Activated CD4-positive, alpha-beta T cell treated with anti-CD3 and anti-CD28 coated beads, Interleukin-2, amount 50 U/mL, for 4 hours (primary cell): Measurements from ENCODE around the gene CSH1.

Experiments used
- DNase-seq, 2 experiments: peaks; one replicate each; pipeline ENCODE4 v3.0.0-alpha.2; 2020

Gene CSH1

DNA sequence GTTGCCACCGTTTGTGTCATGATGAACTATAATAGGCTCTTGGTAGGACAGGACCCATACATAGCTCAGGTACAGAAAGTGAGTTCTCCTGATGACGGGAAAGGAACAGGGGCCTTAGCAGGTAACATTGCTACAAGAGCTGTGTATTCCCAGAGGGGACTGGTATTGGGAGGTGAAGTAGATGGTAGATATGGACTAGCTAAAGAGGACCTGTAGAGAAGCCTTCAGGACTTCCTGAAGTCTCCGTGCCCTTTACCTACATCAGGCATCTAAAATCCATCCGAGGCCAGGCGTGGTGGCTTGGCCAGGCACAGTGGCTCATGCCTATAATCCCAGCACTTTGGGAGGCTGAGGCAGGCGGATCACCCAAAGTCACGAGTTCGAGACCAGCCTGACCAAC is 41.2 kb downstream of the CSH1 start:
- no peak for DNase-seq

DNA sequence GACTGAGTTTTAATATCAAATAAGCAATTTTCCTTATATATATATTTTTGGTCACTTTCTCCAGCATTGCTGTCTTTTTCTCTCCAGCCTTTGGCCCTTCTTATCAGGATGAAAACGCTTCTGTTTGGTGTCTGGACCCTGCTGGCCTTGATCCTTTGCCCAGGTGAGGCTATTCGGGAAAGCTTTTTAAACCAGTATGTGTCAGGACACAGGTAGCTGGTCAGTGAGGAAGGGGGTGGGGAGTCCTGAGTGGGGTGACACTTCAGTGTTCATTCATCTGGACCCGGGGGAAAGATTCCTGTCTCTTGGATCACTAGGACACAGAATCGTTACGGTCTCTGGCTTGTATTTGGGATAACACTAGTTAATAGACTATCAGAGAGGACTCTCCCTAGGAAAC is 41.7 kb downstream of the CSH1 start:
- no peak for DNase-seq

DNA sequence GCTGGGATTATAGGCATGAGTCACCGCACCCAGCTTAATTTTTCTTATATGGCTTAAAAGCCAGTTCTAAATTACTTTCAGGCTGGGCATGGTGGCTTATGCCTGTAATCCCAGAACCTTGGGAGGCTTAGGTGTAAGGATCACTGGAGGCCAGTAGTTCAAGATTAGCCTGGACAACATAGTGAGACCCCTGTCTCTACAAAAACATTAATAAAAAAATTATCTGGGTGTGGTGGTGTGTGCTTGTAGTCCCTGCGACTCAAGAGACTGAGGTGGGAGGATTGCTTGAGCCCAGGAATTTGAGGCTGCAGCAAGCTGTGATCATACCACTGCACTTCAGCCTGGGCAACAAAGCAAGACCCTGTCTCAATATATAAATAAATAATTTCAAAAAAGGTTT is 43.1 kb downstream of the CSH1 start:
- DNase-seq: no peak

GRCh38 chr17:63850401-63850800 is 46.0 kb downstream of the CSH1 start:
- no peak for DNase-seq

GRCh38 chr17:63848834-63849689 is 47.3 kb downstream of the CSH1 start:
- peak; percentile 97 for DNase-seq

DNA sequence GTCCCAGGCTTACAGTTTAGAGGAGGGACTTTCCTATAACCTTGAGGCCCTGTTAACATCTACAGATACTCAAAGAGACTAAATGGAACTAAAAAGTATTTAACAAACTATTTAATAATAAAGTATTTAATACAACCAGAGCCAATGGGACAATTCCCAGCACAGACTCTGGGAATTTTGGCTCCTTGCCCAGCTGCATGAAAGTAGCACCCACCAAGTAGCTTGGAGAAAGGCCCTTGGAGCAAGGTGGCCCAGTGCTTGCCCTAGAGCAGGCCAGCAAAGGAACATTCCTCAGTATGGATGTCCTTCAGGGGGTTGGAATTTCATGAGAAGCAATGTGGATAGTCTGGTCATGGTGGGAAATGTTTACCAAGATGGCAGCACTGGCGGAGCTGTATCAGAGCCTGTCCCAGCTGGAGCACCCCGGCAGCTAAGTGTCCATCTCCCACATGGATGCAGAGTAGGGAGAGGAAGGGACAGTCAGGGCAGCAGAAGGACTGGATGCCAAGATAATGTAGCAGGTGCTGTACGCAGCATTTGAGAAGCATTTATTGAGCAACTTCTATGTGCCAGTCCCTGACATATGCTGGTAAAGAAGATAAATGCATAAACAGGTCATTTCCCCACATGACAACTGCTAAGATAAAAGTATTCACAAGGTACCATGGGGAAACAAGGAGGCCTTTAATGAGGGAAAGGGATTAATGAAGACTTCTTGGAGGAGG is 48.7 kb downstream of the CSH1 start:
- no peak for DNase-seq

- no peak for DNase-seq
These were observed 50.9 kb downstream of the CSH1 start for GRCh38 chr17:63845509-63845908.
